ENCODE results near the gene NDST3. TPM values are rescaled to one million over a fixed set of nuclear protein-coding genes. Genes with fewer than 3 reads are reported as not detected.

Gene NDST3
- total and polyA plus RNA-seq, 2 donors from 2014 or later: 0.09 to 0.22 TPM

- DNase-seq: no peak
- intact Hi-C loops (cut with DNase I): no loop called here
- no peaks in the 10 kb centered on the region for H3K9me3 ChIP-seq (ENCODE audit: control insufficient read depth in 2 of 3, insufficient read depth in 1 of 3, low read length in 3 of 3)
- FAIRE-seq: no peak
- H3K27me3 ChIP-seq (ENCODE audit: control insufficient read depth, insufficient read depth, low read length): no peaks in the 10 kb centered on the region
- no peak overlapping the region for H3K9ac ChIP-seq (ENCODE audit: low read length in 3 of 3)
- H3K4me1 ChIP-seq (ENCODE audit: control insufficient read depth in 2 of 3, insufficient read depth in 2 of 3, low read depth in 1 of 3, low read length in 3 of 3): no peaks in the 10 kb centered on the region
- H3K27ac ChIP-seq (ENCODE audit: low read depth in 2 of 2, low read length in 2 of 2): no peak overlapping the region
- TF ChIP-seq CTCF (IDR thresholded peaks at IDR 0.05; ENCODE audit: borderline replicate concordance, extremely low read depth, insufficient read depth): no peak
- no peaks in the 10 kb centered on the region for H3K36me3 ChIP-seq (ENCODE audit: control insufficient read depth in 2 of 3, insufficient read depth in 3 of 3, low read length in 3 of 3)
- no peak overlapping the region for H3K4me3 ChIP-seq (ENCODE audit: low read length in 3 of 3)
Measured at GRCh38 chr4:118085700-118086099, 51.4 kb downstream of the NDST3 start.

GRCh38 chr4:118086344-118086743, 52.1 kb downstream of the NDST3 start:
- FAIRE-seq: no peak

GRCh38 chr4:118087366-118087765, 53.1 kb downstream of the NDST3 start:
- H3K9me3 ChIP-seq (ENCODE audit: control insufficient read depth in 2 of 3, insufficient read depth in 1 of 3, low read length in 3 of 3): no peaks in the 10 kb centered on the region
- no peaks in the 10 kb centered on the region for H3K4me1 ChIP-seq (ENCODE audit: control insufficient read depth in 2 of 3, insufficient read depth in 2 of 3, low read depth in 1 of 3, low read length in 3 of 3)
- DNase-seq (no peak), FAIRE-seq (no peak)
- no peak for TF ChIP-seq CTCF (IDR thresholded peaks at IDR 0.05; ENCODE audit: borderline replicate concordance, extremely low read depth, insufficient read depth)
- intact Hi-C loops (cut with DNase I): no loop called here
- no peak overlapping the region for H3K27ac ChIP-seq (ENCODE audit: low read depth in 2 of 2, low read length in 2 of 2)
- no peaks in the 10 kb centered on the region for H3K27me3 ChIP-seq (ENCODE audit: control insufficient read depth, insufficient read depth, low read length)
- H3K9ac ChIP-seq (ENCODE audit: low read length in 3 of 3): no peak overlapping the region
- no peak overlapping the region for H3K4me3 ChIP-seq (ENCODE audit: low read length in 3 of 3)
- H3K36me3 ChIP-seq (ENCODE audit: control insufficient read depth in 2 of 3, insufficient read depth in 3 of 3, low read length in 3 of 3): no peaks in the 10 kb centered on the region

More at GRCh38 chr4:118086344-118086743, 52.1 kb downstream of the NDST3 start:
- H3K4me1 ChIP-seq (ENCODE audit: control insufficient read depth in 2 of 3, insufficient read depth in 2 of 3, low read depth in 1 of 3, low read length in 3 of 3): no peaks in the 10 kb centered on the region
- no peaks in the 10 kb centered on the region for H3K27me3 ChIP-seq (ENCODE audit: control insufficient read depth, insufficient read depth, low read length)
- H3K9me3 ChIP-seq (ENCODE audit: control insufficient read depth in 2 of 3, insufficient read depth in 1 of 3, low read length in 3 of 3): no peaks in the 10 kb centered on the region
- no peak overlapping the region for H3K27ac ChIP-seq (ENCODE audit: low read depth in 2 of 2, low read length in 2 of 2)
- H3K36me3 ChIP-seq (ENCODE audit: control insufficient read depth in 2 of 3, insufficient read depth in 3 of 3, low read length in 3 of 3): no peaks in the 10 kb centered on the region
- no peak for TF ChIP-seq CTCF (IDR thresholded peaks at IDR 0.05; ENCODE audit: borderline replicate concordance, extremely low read depth, insufficient read depth)
- intact Hi-C loops (cut with DNase I): no loop called here
- H3K9ac ChIP-seq (ENCODE audit: low read length in 3 of 3): no peak overlapping the region
- no peak overlapping the region for H3K4me3 ChIP-seq (ENCODE audit: low read length in 3 of 3)
- no peak for DNase-seq

- Histone ChIP-seq H3K9ac (ENCODE audit: low read length in 3 of 3) (no peak overlapping the region), H3K4me3 (ENCODE audit: low read length in 3 of 3) (no peak overlapping the region), H3K9me3 (ENCODE audit: control insufficient read depth in 2 of 3, insufficient read depth in 1 of 3, low read length in 3 of 3) (no peaks in the 10 kb centered on the region), H3K36me3 (ENCODE audit: control insufficient read depth in 2 of 3, insufficient read depth in 3 of 3, low read length in 3 of 3) (no peaks in the 10 kb centered on the region), H3K4me1 (ENCODE audit: control insufficient read depth in 2 of 3, insufficient read depth in 2 of 3, low read depth in 1 of 3, low read length in 3 of 3) (no peaks in the 10 kb centered on the region), H3K27me3 (ENCODE audit: control insufficient read depth, insufficient read depth, low read length) (no peaks in the 10 kb centered on the region), H3K27ac (ENCODE audit: low read depth in 2 of 2, low read length in 2 of 2) (no peak overlapping the region)
- intact Hi-C loops (cut with DNase I): no loop called here
- no peak for DNase-seq
- TF ChIP-seq CTCF (IDR thresholded peaks at IDR 0.05; ENCODE audit: borderline replicate concordance, extremely low read depth, insufficient read depth): no peak
- no peak for FAIRE-seq
Measured at GRCh38 chr4:118099106-118099505, 64.8 kb downstream of the NDST3 start.

Measured in kidney (tissue), 14 donors.